ENCODE results near the gene MEMO1.

The MEMO1 gene

DNA sequence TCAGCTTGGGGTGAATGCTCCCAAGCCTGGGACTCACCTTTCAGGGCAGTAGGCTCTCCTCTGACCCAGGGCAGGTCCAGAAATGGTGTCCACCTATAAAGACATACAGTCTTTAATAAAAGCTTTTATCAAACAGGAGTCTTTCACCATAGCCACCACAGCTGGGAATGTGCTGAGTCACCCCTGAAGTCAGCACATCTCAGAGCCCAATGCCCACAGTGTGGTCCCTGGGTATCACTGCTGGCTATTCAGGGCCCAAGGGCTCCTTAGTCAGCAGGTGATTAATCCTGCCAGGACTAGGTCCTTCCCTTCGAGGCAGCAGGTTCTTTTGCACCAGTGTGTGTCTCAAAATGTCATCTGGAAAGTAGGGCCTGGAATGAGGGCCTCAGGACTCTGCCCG is 181.9 kb downstream of the MEMO1 start:
- Histone ChIP-seq H3K14ac (ENCODE audit: low read length) (no peak overlapping the region), H2BK5ac (ENCODE audit: low read depth, low read length, poor library complexity) (no peak overlapping the region), H3K9me3 (ENCODE audit: insufficient read depth, low read depth, low read length) (peaks cover 3% of the 10 kb centered on the region), H3K79me2 (ENCODE audit: control insufficient read depth, insufficient read depth, low read length, poor library complexity) (no peaks in the 10 kb centered on the region), H3K23ac (ENCODE audit: low read length) (no peak overlapping the region), H3K4me1 (ENCODE audit: control insufficient read depth in 1 of 2, insufficient read depth in 2 of 2, low read length in 2 of 2) (no peaks in the 10 kb centered on the region), H3K27ac (ENCODE audit: low read depth, low read length) (no peak overlapping the region), H2BK12ac (ENCODE audit: low read length) (no peak overlapping the region), H3K36me3 (ENCODE audit: control insufficient read depth in 1 of 2, insufficient read depth in 2 of 2, low read length in 2 of 2) (no peaks in the 10 kb centered on the region), H3K18ac (ENCODE audit: low read length) (no peak overlapping the region), H3K4me2 (ENCODE audit: low read length) (no peak overlapping the region), H4K91ac (ENCODE audit: low read depth, low read length) (no peak overlapping the region), H3K4ac (ENCODE audit: low read depth, low read length) (no peak overlapping the region), H2AFZ (ENCODE audit: insufficient read depth, low read length, poor library complexity) (no peak overlapping the region), H3K27me3 (ENCODE audit: insufficient read depth, low read length) (no peaks in the 10 kb centered on the region), H3K9ac (ENCODE audit: low read length) (no peak overlapping the region), H2BK120ac (ENCODE audit: insufficient read depth, low read length, poor library complexity) (no peak overlapping the region), H2AK5ac (ENCODE audit: low read length) (no peak overlapping the region), H4K8ac (ENCODE audit: low read depth, low read length) (no peak overlapping the region), H4K12ac (ENCODE audit: low read depth, low read length) (no peak overlapping the region), H3K4me3 (ENCODE audit: low read depth, low read length) (peak overlapping the region; percentile 7), H3K79me1 (ENCODE audit: low read length) (no peaks in the 10 kb centered on the region)
- no peak for DNase-seq
- WGBS (ENCODE audit: extremely low coverage, insufficient coverage, insufficient read length), result no CpG with 5 or more reads among the region's 2 CpGs

DNA sequence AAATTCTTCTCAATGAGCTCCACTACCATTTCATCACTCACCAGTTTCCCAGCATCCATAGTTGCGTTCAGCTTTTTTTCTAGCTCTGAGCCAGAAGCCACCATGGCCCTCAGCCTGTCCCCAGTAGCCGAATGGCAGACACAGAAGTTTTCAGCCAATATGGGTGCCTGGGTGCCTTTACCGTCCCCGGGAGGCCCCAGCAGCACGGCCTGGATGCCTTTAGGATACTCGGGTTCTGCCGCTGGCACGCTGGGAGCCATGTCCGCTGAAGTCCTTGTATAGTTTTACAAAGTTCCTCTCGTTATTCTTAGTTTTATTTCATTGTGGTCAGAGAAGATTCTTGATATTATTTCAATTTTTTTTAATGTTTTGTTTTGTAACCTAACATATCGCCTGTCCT is 187.2 kb downstream of the MEMO1 start:
- no peak overlapping the region for H3K18ac ChIP-seq (ENCODE audit: low read length)
- no peak overlapping the region for H3K27ac ChIP-seq (ENCODE audit: low read depth, low read length)
- no peak overlapping the region for H2BK12ac ChIP-seq (ENCODE audit: low read length)
- no peak overlapping the region for H3K14ac ChIP-seq (ENCODE audit: low read length)
- no peak overlapping the region for H3K23ac ChIP-seq (ENCODE audit: low read length)
- H2BK120ac ChIP-seq (ENCODE audit: insufficient read depth, low read length, poor library complexity), result no peak overlapping the region
- H4K8ac ChIP-seq (ENCODE audit: low read depth, low read length), result no peak overlapping the region
- H2AK5ac ChIP-seq (ENCODE audit: low read length), result no peak overlapping the region
- no CpG with 5 or more reads among the region's 11 CpGs for WGBS (ENCODE audit: extremely low coverage, insufficient coverage, insufficient read length)
- H3K36me3 ChIP-seq (ENCODE audit: control insufficient read depth in 1 of 2, insufficient read depth in 2 of 2, low read length in 2 of 2), result no peaks in the 10 kb centered on the region
- no peaks in the 10 kb centered on the region for H3K79me1 ChIP-seq (ENCODE audit: low read length)
- H2BK5ac ChIP-seq (ENCODE audit: low read depth, low read length, poor library complexity), result no peak overlapping the region
- H3K27me3 ChIP-seq (ENCODE audit: insufficient read depth, low read length), result no peaks in the 10 kb centered on the region
- no peaks in the 10 kb centered on the region for H3K79me2 ChIP-seq (ENCODE audit: control insufficient read depth, insufficient read depth, low read length, poor library complexity)
- H4K91ac ChIP-seq (ENCODE audit: low read depth, low read length), result no peak overlapping the region
- H3K9me3 ChIP-seq (ENCODE audit: insufficient read depth, low read depth, low read length), result peaks cover 17% of the 10 kb centered on the region
- no peak overlapping the region for H4K12ac ChIP-seq (ENCODE audit: low read depth, low read length)
- no peak overlapping the region for H3K9ac ChIP-seq (ENCODE audit: low read length)
- H3K4me3 ChIP-seq (ENCODE audit: low read depth, low read length), result no peak overlapping the region
- H3K4ac ChIP-seq (ENCODE audit: low read depth, low read length), result no peak overlapping the region
- H3K4me1 ChIP-seq (ENCODE audit: control insufficient read depth in 1 of 2, insufficient read depth in 2 of 2, low read length in 2 of 2), result no peaks in the 10 kb centered on the region
- H2AFZ ChIP-seq (ENCODE audit: insufficient read depth, low read length, poor library complexity), result no peak overlapping the region
- H3K4me2 ChIP-seq (ENCODE audit: low read length), result no peak overlapping the region
- no peak for DNase-seq

DNA sequence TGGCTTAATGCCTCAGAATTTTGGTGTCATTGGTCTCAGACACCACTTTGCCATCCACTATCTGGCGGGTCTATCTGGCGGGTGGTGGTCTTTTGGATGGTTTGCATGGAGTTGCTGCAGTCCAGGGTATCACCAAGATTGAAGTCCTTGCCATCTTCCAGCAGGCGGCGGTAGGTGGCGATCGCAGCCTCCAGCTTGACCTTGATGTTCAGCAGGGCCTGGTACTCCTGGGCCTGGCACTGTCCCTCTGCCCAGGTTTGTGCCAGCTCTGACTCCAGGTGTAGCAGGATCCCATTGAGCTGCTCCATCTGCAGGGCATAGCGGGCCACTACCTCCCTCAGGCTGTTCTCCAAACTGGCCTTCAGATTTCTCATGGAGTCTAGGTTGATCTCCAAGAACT is 188.2 kb downstream of the MEMO1 start:
- Histone ChIP-seq H3K9me3 (ENCODE audit: insufficient read depth, low read depth, low read length) (peaks cover 15% of the 10 kb centered on the region), H3K27ac (ENCODE audit: low read depth, low read length) (no peak overlapping the region), H2BK120ac (ENCODE audit: insufficient read depth, low read length, poor library complexity) (no peak overlapping the region), H4K12ac (ENCODE audit: low read depth, low read length) (no peak overlapping the region), H3K4me1 (ENCODE audit: control insufficient read depth in 1 of 2, insufficient read depth in 2 of 2, low read length in 2 of 2) (no peaks in the 10 kb centered on the region), H3K4ac (ENCODE audit: low read depth, low read length) (no peak overlapping the region), H3K14ac (ENCODE audit: low read length) (no peak overlapping the region), H3K79me2 (ENCODE audit: control insufficient read depth, insufficient read depth, low read length, poor library complexity) (no peaks in the 10 kb centered on the region), H3K36me3 (ENCODE audit: control insufficient read depth in 1 of 2, insufficient read depth in 2 of 2, low read length in 2 of 2) (no peaks in the 10 kb centered on the region), H3K27me3 (ENCODE audit: insufficient read depth, low read length) (no peaks in the 10 kb centered on the region), H3K79me1 (ENCODE audit: low read length) (no peaks in the 10 kb centered on the region), H4K91ac (ENCODE audit: low read depth, low read length) (no peak overlapping the region), H3K18ac (ENCODE audit: low read length) (no peak overlapping the region), H2AK5ac (ENCODE audit: low read length) (no peak overlapping the region), H3K23ac (ENCODE audit: low read length) (no peak overlapping the region), H3K4me2 (ENCODE audit: low read length) (no peak overlapping the region), H2BK12ac (ENCODE audit: low read length) (no peak overlapping the region), H4K8ac (ENCODE audit: low read depth, low read length) (no peak overlapping the region), H2AFZ (ENCODE audit: insufficient read depth, low read length, poor library complexity) (no peak overlapping the region), H3K9ac (ENCODE audit: low read length) (no peak overlapping the region), H2BK5ac (ENCODE audit: low read depth, low read length, poor library complexity) (no peak overlapping the region), H3K4me3 (ENCODE audit: low read depth, low read length) (no peak overlapping the region)
- no peak for DNase-seq
- no CpG with 5 or more reads among the region's 7 CpGs for WGBS (ENCODE audit: extremely low coverage, insufficient coverage, insufficient read length)

Measured in trophoblast cell (in vitro differentiated cells and primary cell).